ENCODE results near the gene LOC128125822.
A peak's percentile ranks its signal among the peaks of the same experiment; 100 is the strongest.

The LOC128125822 gene

GRCh38 chr6:63565727-63566596 is 6.3 kb upstream of the LOC128125822 start:
- Histone ChIP-seq H3K27me3 (ENCODE audit: insufficient read depth, low read length) (no peaks in the 10 kb centered on the region), H3K36me3 (ENCODE audit: insufficient read depth, low read length) (no peaks in the 10 kb centered on the region), H3K9me3 (ENCODE audit: control insufficient read depth in 1 of 2, low read length in 2 of 2) (no peaks in the 10 kb centered on the region), H3K4me1 (ENCODE audit: insufficient read depth, low read length) (no peaks in the 10 kb centered on the region), H3K27ac (ENCODE audit: low read depth, low read length) (no peak overlapping the region), H3K4me3 (ENCODE audit: low read length in 2 of 2) (no peak overlapping the region)
- Mint-ChIP-seq H3K27ac (peak overlapping the region in 1 of 7 donors; percentile 54), H3K4me3 (no peak overlapping the region), H3K36me3 (no peaks in the 10 kb centered on the region), H3K4me1 (no peaks in the 10 kb centered on the region), H3K27me3 (peaks cover 4 to 5% of the 10 kb centered on the region in 2 donors), H3K9me3 (no peaks in the 10 kb centered on the region)
- intact Hi-C loops (cut with micrococcal nuclease) = no loop called here
- ChIA-PET POLR2A (ENCODE audit: partially characterized antibody) (interaction anchor here (1.4 kb wide), 1 partner anchor 7 kb away, joined by 3 read pairs; no protein-coding TSS in a partner anchor), CTCF (ENCODE audit: partially characterized antibody) (interaction anchor here (1.7 to 2.8 kb wide), 2 partner anchors 8 to 32 kb away, joined by 4 to 11 read pairs; no protein-coding TSS in a partner anchor)
- DNase-seq = no peak

GRCh38 chr6:63567966-63568365 is 4.3 kb upstream of the LOC128125822 start:
- ChIA-PET CTCF (ENCODE audit: partially characterized antibody) (no interaction called here), POLR2A (ENCODE audit: partially characterized antibody) (no interaction called here)
- H3K4me1 Mint-ChIP-seq = peaks cover 5 to 14% (median 6%) of the 10 kb centered on the region in 4 donors
- no peaks in the 10 kb centered on the region for H3K9me3 Mint-ChIP-seq
- no peak overlapping the region for H3K27ac ChIP-seq (ENCODE audit: low read depth, low read length)
- H3K27me3 Mint-ChIP-seq = peaks cover 1 to 5% of the 10 kb centered on the region in 2 donors
- H3K4me1 ChIP-seq (ENCODE audit: insufficient read depth, low read length) = peaks cover 9% of the 10 kb centered on the region
- H3K4me3 ChIP-seq (ENCODE audit: low read length in 2 of 2) = no peak overlapping the region
- no peak for DNase-seq
- H3K4me3 Mint-ChIP-seq = no peak overlapping the region
- H3K27me3 ChIP-seq (ENCODE audit: insufficient read depth, low read length) = no peaks in the 10 kb centered on the region
- intact Hi-C loops (cut with micrococcal nuclease) = no loop called here
- no peaks in the 10 kb centered on the region for H3K9me3 ChIP-seq (ENCODE audit: control insufficient read depth in 1 of 2, low read length in 2 of 2)
- no peak overlapping the region for H3K27ac Mint-ChIP-seq
- peaks cover 0 to 3% of the 10 kb centered on the region in 2 donors for H3K36me3 Mint-ChIP-seq
- no peaks in the 10 kb centered on the region for H3K36me3 ChIP-seq (ENCODE audit: insufficient read depth, low read length)

GRCh38 chr6:63571361-63572043 is 778 bp upstream of the LOC128125822 start:
- DNase-seq = peak in 2 of 5 donors; percentile 58 to 72
- CTCF ChIA-PET (ENCODE audit: partially characterized antibody) = no interaction called here
- peak overlapping the region; percentile 86 to 96 (median 90) for H3K4me3 Mint-ChIP-seq

GRCh38 chr6:63572747-63573075 is 431 bp downstream of the LOC128125822 start:
- ChIA-PET POLR2A (ENCODE audit: partially characterized antibody) (interaction anchor here (1.0 to 2.9 kb wide), 4 partner anchors 7 to 150 kb away, joined by 3 to 62 read pairs (median 4); partner anchors contain the start of gene PHF3), CTCF (ENCODE audit: partially characterized antibody) (interaction anchor here (1.6 to 2.4 kb wide), 5 partner anchors 8 to 192 kb away, joined by 3 to 23 read pairs (median 11); partner anchors contain the start of gene PHF3)
- peaks cover 21 to 52% (median 30%) of the 10 kb centered on the region in 4 donors for H3K4me1 Mint-ChIP-seq
- Histone ChIP-seq H3K27ac (ENCODE audit: low read depth, low read length) (peak overlapping the region; percentile 92), H3K36me3 (ENCODE audit: insufficient read depth, low read length) (no peaks in the 10 kb centered on the region), H3K4me3 (ENCODE audit: low read length in 2 of 2) (peak overlapping the region; percentile 24 to 52), H3K27me3 (ENCODE audit: insufficient read depth, low read length) (no peaks in the 10 kb centered on the region), H3K4me1 (ENCODE audit: insufficient read depth, low read length) (peaks cover 30% of the 10 kb centered on the region), H3K9me3 (ENCODE audit: control insufficient read depth in 1 of 2, low read length in 2 of 2) (no peaks in the 10 kb centered on the region)
- peak overlapping the region; percentile 87 to 98 (median 92) for H3K4me3 Mint-ChIP-seq
- no peak for DNase-seq
- H3K27me3 Mint-ChIP-seq = no peaks in the 10 kb centered on the region
- H3K27ac Mint-ChIP-seq = peak overlapping the region; percentile 95 to 99 (median 97)
- no peaks in the 10 kb centered on the region for H3K9me3 Mint-ChIP-seq
- intact Hi-C loops (cut with micrococcal nuclease) = loop anchor here (1.0 kb wide), 2 partner anchors 63 to 192 kb away; partner anchors contain the start of gene PHF3
- H3K36me3 Mint-ChIP-seq = peaks cover 12 to 35% of the 10 kb centered on the region in 2 donors

More at GRCh38 chr6:63571361-63572043, 778 bp upstream of the LOC128125822 start:
- Histone ChIP-seq H3K9me3 (ENCODE audit: control insufficient read depth in 1 of 2, low read length in 2 of 2) (no peaks in the 10 kb centered on the region), H3K4me1 (ENCODE audit: insufficient read depth, low read length) (peaks cover 25% of the 10 kb centered on the region), H3K4me3 (ENCODE audit: low read length in 2 of 2) (peak overlapping the region; percentile 52 to 67), H3K27me3 (ENCODE audit: insufficient read depth, low read length) (no peaks in the 10 kb centered on the region), H3K27ac (ENCODE audit: low read depth, low read length) (peak overlapping the region; percentile 92), H3K36me3 (ENCODE audit: insufficient read depth, low read length) (no peaks in the 10 kb centered on the region)
- Mint-ChIP-seq H3K27ac (peak overlapping the region; percentile 95 to 99 (median 97)), H3K9me3 (no peaks in the 10 kb centered on the region), H3K27me3 (peaks cover 0 to 1% of the 10 kb centered on the region in 2 donors), H3K4me1 (peaks cover 18 to 42% (median 24%) of the 10 kb centered on the region in 4 donors), H3K36me3 (peaks cover 4 to 24% of the 10 kb centered on the region in 2 donors)
- intact Hi-C loops (cut with micrococcal nuclease) = loop anchor here (1.0 kb wide), 1 partner anchor 64 kb away; the partner anchor contains the start of gene PHF3
- POLR2A ChIA-PET (ENCODE audit: partially characterized antibody) = interaction anchor here (1.3 kb wide), 1 partner anchor 64 kb away, joined by 9 read pairs; the partner anchor contains the start of gene PHF3

GRCh38 chr6:63573076-63573898 is 1.0 kb downstream of the LOC128125822 start:
- POLR2A ChIA-PET (ENCODE audit: partially characterized antibody) = interaction anchor here (0.8 to 2.9 kb wide), 9 partner anchors 8 to 167 kb away, joined by 3 to 62 read pairs (median 4); partner anchors contain the start of gene PHF3
- Mint-ChIP-seq H3K4me1 (peaks cover 21 to 52% (median 30%) of the 10 kb centered on the region in 4 donors), H3K4me3 (peak overlapping the region; percentile 87 to 98 (median 94)), H3K36me3 (peaks cover 12 to 35% of the 10 kb centered on the region in 2 donors), H3K27ac (peak overlapping the region; percentile 95 to 99 (median 96)), H3K9me3 (no peaks in the 10 kb centered on the region), H3K27me3 (no peaks in the 10 kb centered on the region)
- peak; percentile 67 to 80 (median 76) for DNase-seq
- Histone ChIP-seq H3K27me3 (ENCODE audit: insufficient read depth, low read length) (no peaks in the 10 kb centered on the region), H3K27ac (ENCODE audit: low read depth, low read length) (peak overlapping the region; percentile 92), H3K4me3 (ENCODE audit: low read length in 2 of 2) (peak overlapping the region; percentile 52 to 71), H3K4me1 (ENCODE audit: insufficient read depth, low read length) (peaks cover 30% of the 10 kb centered on the region), H3K36me3 (ENCODE audit: insufficient read depth, low read length) (no peaks in the 10 kb centered on the region), H3K9me3 (ENCODE audit: control insufficient read depth in 1 of 2, low read length in 2 of 2) (no peaks in the 10 kb centered on the region)
- CTCF ChIA-PET (ENCODE audit: partially characterized antibody) = interaction anchor here (0.8 to 2.4 kb wide), 11 partner anchors 9 to 191 kb away, joined by 3 to 23 read pairs (median 4); partner anchors contain the start of gene PHF3
- intact Hi-C loops (cut with micrococcal nuclease) = loop anchor here (1.0 kb wide), 1 partner anchor 191 kb away; no protein-coding TSS in a partner anchor

- Histone ChIP-seq H3K4me1 (ENCODE audit: insufficient read depth, low read length) (peaks cover 30% of the 10 kb centered on the region), H3K36me3 (ENCODE audit: insufficient read depth, low read length) (no peaks in the 10 kb centered on the region), H3K27ac (ENCODE audit: low read depth, low read length) (peak overlapping the region; percentile 92), H3K27me3 (ENCODE audit: insufficient read depth, low read length) (no peaks in the 10 kb centered on the region), H3K9me3 (ENCODE audit: control insufficient read depth in 1 of 2, low read length in 2 of 2) (no peaks in the 10 kb centered on the region), H3K4me3 (ENCODE audit: low read length in 2 of 2) (peak overlapping the region; percentile 52 to 71)
- no peaks in the 10 kb centered on the region for H3K9me3 Mint-ChIP-seq
- H3K4me3 Mint-ChIP-seq = peak overlapping the region; percentile 87 to 98 (median 94)
- DNase-seq = peak; percentile 46 to 61 (median 49)
- POLR2A ChIA-PET (ENCODE audit: partially characterized antibody) = interaction anchor here (0.8 to 2.9 kb wide), 9 partner anchors 9 to 166 kb away, joined by 3 to 62 read pairs (median 4); partner anchors contain the start of gene PHF3
- H3K36me3 Mint-ChIP-seq = peaks cover 12 to 37% of the 10 kb centered on the region in 2 donors
- peaks cover 21 to 52% (median 30%) of the 10 kb centered on the region in 4 donors for H3K4me1 Mint-ChIP-seq
- CTCF ChIA-PET (ENCODE audit: partially characterized antibody) = interaction anchor here (0.7 to 2.4 kb wide), 13 partner anchors 10 to 190 kb away, joined by 3 to 23 read pairs (median 3); partner anchors contain the start of gene PHF3
- no peaks in the 10 kb centered on the region for H3K27me3 Mint-ChIP-seq
- intact Hi-C loops (cut with micrococcal nuclease) = loop anchor here (1.0 kb wide), 2 partner anchors 24 to 190 kb away; no protein-coding TSS in a partner anchor
- peak overlapping the region; percentile 95 to 99 (median 96) for H3K27ac Mint-ChIP-seq
These were observed 1.7 kb downstream of the LOC128125822 start for GRCh38 chr6:63573899-63574553.
